ENCODE measurements around the gene JARID2.

GRCh38 chr6:15330174-15330944, 84.5 kb downstream of the JARID2 start:
- TF ChIP-seq CTCF (IDR thresholded peaks at IDR 0.05) (no peak), REST (IDR thresholded peaks at IDR 0.05; ENCODE audit: insufficient read depth in 1 of 2, low read depth in 2 of 2, low read length in 1 of 2) (no peak)
